ENCODE measurements around the gene DACT1. TPM values are rescaled to one million over a fixed set of nuclear protein-coding genes. Genes with fewer than 3 reads are reported as not detected.
"Not testable (repeated sequence)": the region's sequence is repeated elsewhere in the genome, so short reads cannot be mapped to it uniquely, and the experiment has no call there.

The DACT1 gene, protein sequence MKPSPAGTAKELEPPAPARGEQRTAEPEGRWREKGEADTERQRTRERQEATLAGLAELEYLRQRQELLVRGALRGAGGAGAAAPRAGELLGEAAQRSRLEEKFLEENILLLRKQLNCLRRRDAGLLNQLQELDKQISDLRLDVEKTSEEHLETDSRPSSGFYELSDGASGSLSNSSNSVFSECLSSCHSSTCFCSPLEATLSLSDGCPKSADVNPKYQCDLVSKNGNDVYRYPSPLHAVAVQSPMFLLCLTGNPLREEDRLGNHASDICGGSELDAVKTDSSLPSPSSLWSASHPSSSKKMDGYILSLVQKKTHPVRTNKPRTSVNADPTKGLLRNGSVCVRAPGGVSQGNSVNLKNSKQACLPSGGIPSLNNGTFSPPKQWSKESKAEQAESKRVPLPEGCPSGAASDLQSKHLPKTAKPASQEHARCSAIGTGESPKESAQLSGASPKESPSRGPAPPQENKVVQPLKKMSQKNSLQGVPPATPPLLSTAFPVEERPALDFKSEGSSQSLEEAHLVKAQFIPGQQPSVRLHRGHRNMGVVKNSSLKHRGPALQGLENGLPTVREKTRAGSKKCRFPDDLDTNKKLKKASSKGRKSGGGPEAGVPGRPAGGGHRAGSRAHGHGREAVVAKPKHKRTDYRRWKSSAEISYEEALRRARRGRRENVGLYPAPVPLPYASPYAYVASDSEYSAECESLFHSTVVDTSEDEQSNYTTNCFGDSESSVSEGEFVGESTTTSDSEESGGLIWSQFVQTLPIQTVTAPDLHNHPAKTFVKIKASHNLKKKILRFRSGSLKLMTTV
- total RNA-seq: 10 to 100 TPM; 35.7 to 87.2 (median 65.9) TPM

- H3K27me3 ChIP-seq: no peaks in the 10 kb centered on the region
- H3K4me3 ChIP-seq: peak within 1 kb of the TSS; percentile 52 to 84 (median 69)
- DNase-seq (ENCODE audit: low spot score in 2 of 2): peak in 1 of 2 donors; percentile 36
- H3K27ac ChIP-seq: peak within 1 kb of the TSS; percentile 81 to 94 (median 84)
- H3K4me1 ChIP-seq: peaks cover 0 to 58% (median 17%) of the 10 kb centered on the region in 4 donors
- H3K36me3 ChIP-seq: peaks cover 0 to 11% (median 0%) of the 10 kb centered on the region in 3 donors
- 1% methylated on average over 53 of the region's 94 CpGs for WGBS, 2 donors
- peak; percentile 16 to 52 for TF ChIP-seq POLR2A (IDR thresholded peaks at IDR 0.05)
- TF ChIP-seq EP300 (IDR thresholded peaks at IDR 0.05): peak in 1 of 2 donors; percentile 53
- TF ChIP-seq CTCF (IDR thresholded peaks at IDR 0.05): peak in 3 of 5 experiments; percentile 14 to 49 (median 23)
- no peaks in the 10 kb centered on the region for H3K9me3 ChIP-seq
These were observed at the start of gene DACT1 for GRCh38 chr14:58637391-58638230. Gene DACT1, plus strand, starts transcription at chr14:58637962. Its CDS starts 241 bp downstream, at chr14:58638203.

GRCh38 chr14:58588321-58588720 lies 49.4 kb upstream of the DACT1 start:
- H3K4me3 ChIP-seq; H3K27me3 ChIP-seq; H3K4me1 ChIP-seq; H3K27ac ChIP-seq; H3K36me3 ChIP-seq; DNase-seq (ENCODE audit: low spot score in 2 of 2); H3K9me3 ChIP-seq: not testable (repeated sequence)
- WGBS, 2 donors: 80 to 83% methylated on average over 18 of the region's 18 CpGs

DNA sequence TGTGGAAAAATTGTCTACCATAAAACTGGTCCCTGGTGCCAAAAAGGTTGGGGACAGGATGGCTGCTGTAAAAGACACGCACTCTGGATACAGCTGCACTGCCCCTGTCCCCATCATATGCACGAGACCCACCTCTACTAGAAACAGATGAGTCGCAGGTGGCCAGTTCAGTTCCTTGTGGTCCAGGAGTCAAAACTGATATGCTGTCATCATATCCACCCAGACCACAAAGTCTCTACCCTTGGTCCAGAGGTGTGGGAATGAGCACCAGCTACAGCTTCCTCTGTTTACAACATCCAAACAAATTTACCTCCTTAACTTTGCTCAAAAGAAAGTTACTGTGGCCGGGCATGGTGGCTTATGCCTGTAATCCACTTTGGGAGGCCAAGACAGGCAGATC lies 43.8 kb upstream of the DACT1 start:
- TF ChIP-seq POLR2A (IDR thresholded peaks at IDR 0.05) (no peak), CTCF (IDR thresholded peaks at IDR 0.05) (no peak), EP300 (IDR thresholded peaks at IDR 0.05) (no peak)
- H3K4me1 ChIP-seq: no peaks in the 10 kb centered on the region
- H3K4me3 ChIP-seq: no peak overlapping the region
- H3K27me3 ChIP-seq: no peaks in the 10 kb centered on the region
- no peaks in the 10 kb centered on the region for H3K36me3 ChIP-seq
- H3K9me3 ChIP-seq: no peaks in the 10 kb centered on the region
- no peak for DNase-seq (ENCODE audit: low spot score in 2 of 2)
- 85 to 90% methylated on average over 4 of the region's 4 CpGs for WGBS, 2 donors
- H3K27ac ChIP-seq: no peak overlapping the region

GRCh38 chr14:58597041-58597440 lies 40.7 kb upstream of the DACT1 start:
- TF ChIP-seq CTCF (IDR thresholded peaks at IDR 0.05): no peak
- TF ChIP-seq EP300 (IDR thresholded peaks at IDR 0.05): no peak
- no peak for TF ChIP-seq POLR2A (IDR thresholded peaks at IDR 0.05)
- DNase-seq (ENCODE audit: low spot score in 2 of 2): no peak
- Histone ChIP-seq H3K4me1 (no peaks in the 10 kb centered on the region), H3K27me3 (no peaks in the 10 kb centered on the region), H3K27ac (no peak overlapping the region), H3K4me3 (no peak overlapping the region), H3K9me3 (no peaks in the 10 kb centered on the region), H3K36me3 (no peaks in the 10 kb centered on the region)
- 92% methylated on average over 4 of the region's 4 CpGs for WGBS, 2 donors

DNA sequence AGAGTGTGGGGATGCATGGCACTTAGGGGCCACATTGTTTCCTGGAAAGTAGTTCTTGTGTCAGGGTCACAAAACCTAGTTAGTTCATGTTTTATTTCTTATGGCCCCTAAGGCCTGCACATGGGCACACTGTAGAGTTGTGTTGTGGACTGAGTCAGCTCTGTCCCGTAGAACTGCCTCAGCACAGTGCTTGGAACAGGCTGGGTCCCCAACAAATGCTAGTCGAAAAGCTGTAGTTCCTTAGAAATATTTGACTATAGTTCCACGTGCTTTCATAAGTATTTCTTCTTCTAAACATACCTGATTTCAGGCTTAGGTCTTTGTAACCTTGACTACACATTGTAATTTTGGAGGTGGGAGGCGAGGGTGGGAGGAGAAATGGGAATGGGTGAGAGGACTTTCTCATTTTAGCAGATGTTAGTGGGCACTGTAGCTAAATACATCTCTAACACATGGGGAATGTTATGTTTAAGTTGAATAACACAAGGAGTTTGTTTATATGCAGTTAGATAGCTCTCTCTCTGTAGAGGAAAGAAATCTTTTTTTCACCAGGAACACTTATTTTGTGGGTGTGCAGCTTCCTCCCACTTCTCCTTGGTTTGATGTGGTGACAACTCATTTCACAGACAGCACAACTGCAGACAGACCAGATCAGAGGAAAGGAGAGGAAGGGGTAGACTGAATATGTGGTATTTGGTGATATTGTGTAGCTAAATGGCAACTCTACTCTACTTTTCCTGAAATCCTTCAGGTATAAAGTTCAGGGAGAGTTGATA lies 39.5 kb upstream of the DACT1 start:
- H3K27ac ChIP-seq: no peak overlapping the region
- WGBS, 2 donors: 80 to 82% methylated on average over 4 of the region's 4 CpGs

More for the DNA sequence above, 39.5 kb upstream of the DACT1 start:
- no peaks in the 10 kb centered on the region for H3K9me3 ChIP-seq
- no peak overlapping the region for H3K4me3 ChIP-seq
- H3K4me1 ChIP-seq: no peaks in the 10 kb centered on the region
- no peaks in the 10 kb centered on the region for H3K27me3 ChIP-seq
- TF ChIP-seq CTCF (IDR thresholded peaks at IDR 0.05): no peak
- TF ChIP-seq EP300 (IDR thresholded peaks at IDR 0.05): no peak
- no peak for TF ChIP-seq POLR2A (IDR thresholded peaks at IDR 0.05)
- DNase-seq (ENCODE audit: low spot score in 2 of 2): no peak
- H3K36me3 ChIP-seq: no peaks in the 10 kb centered on the region

Data from tibial nerve (tissue), 4 donors.